Loucy (cell line): Measurements from ENCODE around the gene TANGO6.

ENCODE experiments used
- H2AFZ ChIP-seq: fragments of 200-600 bp; sonication (generic); 2 replicates; pipeline ENCODE4 v1.6.0; 2016; ENCODE audit warnings: antibody characterized with exemption, mild to moderate bottlenecking, low read length, moderate library complexity
- H3F3A ChIP-seq: fragments of 200-600 bp; 2 replicates; pipeline ENCODE4 v1.6.0; 2016; ENCODE audit warnings: antibody characterized with exemption, low read depth, mild to moderate bottlenecking
- H3K27me3 ChIP-seq: fragments of 200-600 bp; sonication (generic); 2 replicates; pipeline ENCODE4 v1.6.1; 2014; ENCODE audit warnings: low read length, mild to moderate bottlenecking; ENCODE audit not compliant: insufficient read depth, poor library complexity, severe bottlenecking
- H3K36me3 ChIP-seq: fragments of 200-600 bp; sonication (generic); 2 replicates; pipeline ENCODE4 v1.6.1; 2016; ENCODE audit warnings: low read length; ENCODE audit not compliant: insufficient read depth
- H3K4me1 ChIP-seq: fragments of 200-600 bp; sonication (generic); 2 replicates; pipeline ENCODE4 v1.5.1; 2014; ENCODE audit warnings: low read length, mild to moderate bottlenecking; ENCODE audit not compliant: insufficient read depth, poor library complexity, severe bottlenecking
- H3K4me2 ChIP-seq: fragments of 200-600 bp; sonication (generic); 2 replicates; pipeline ENCODE4 v1.6.0; 2014; ENCODE audit warnings: antibody characterized with exemption, low read length, low read depth, mild to moderate bottlenecking; ENCODE audit not compliant: poor library complexity, severe bottlenecking
- H3K4me3 ChIP-seq: fragments of 200-600 bp; sonication (generic); 2 replicates; pipeline ENCODE4 v1.5.1; 2014; ENCODE audit warnings: low read length, mild to moderate bottlenecking, mixed read lengths; ENCODE audit not compliant: poor library complexity, severe bottlenecking
- H3K79me2 ChIP-seq: fragments of 200-600 bp; sonication (generic); 2 replicates; pipeline ENCODE4 v1.6.1; 2014; ENCODE audit warnings: low read length; ENCODE audit not compliant: insufficient read depth
- H3K9ac ChIP-seq: fragments of 200-600 bp; sonication (generic); 2 replicates; pipeline ENCODE4 v1.6.0; 2014; ENCODE audit warnings: mild to moderate bottlenecking, low read depth, low read length, moderate library complexity; ENCODE audit not compliant: poor library complexity, severe bottlenecking
- H3K9me2 ChIP-seq: fragments of 200-600 bp; sonication (generic); replicated peaks from 2 replicates; pipeline ENCODE4 v1.6.1; 2016; ENCODE audit warnings: low read depth, low read length, mixed read lengths
- H3K9me3 ChIP-seq: fragments of 200-600 bp; sonication (generic); 2 replicates; pipeline ENCODE4 v1.6.1; 2014; ENCODE audit warnings: mild to moderate bottlenecking, antibody characterized with exemption, low read length, low read depth; ENCODE audit not compliant: insufficient read depth
- H4K20me1 ChIP-seq: fragments of 200-600 bp; sonication (generic); 2 replicates; pipeline ENCODE4 v1.6.0; 2014; ENCODE audit warnings: antibody characterized with exemption, low read length, mild to moderate bottlenecking; ENCODE audit not compliant: insufficient read depth, poor library complexity, severe bottlenecking
- CTCF ChIP-seq: fragments of 200-600 bp; sonication (generic); conservative IDR thresholded peaks from 2 replicates; pipeline ENCODE4 v1.5.1; 2014; ENCODE audit warnings: mild to moderate bottlenecking, antibody characterized with exemption, low read length
- EZH2phosphoT487 ChIP-seq: fragments of 200-600 bp; IDR thresholded peaks from 2 replicates; pipeline ENCODE4 v1.6.1; 2018; ENCODE audit warnings: antibody characterized with exemption, mild to moderate bottlenecking, moderate library complexity, borderline replicate concordance

TANGO6 gene

GRCh38 chr16:68833251-68833650 lies 10.1 kb upstream of the TANGO6 start:
- H3K9me3 ChIP-seq, result no peaks in the 10 kb centered on the region
- no peak overlapping the region for H3K9ac ChIP-seq
- H3K36me3 ChIP-seq, result no peaks in the 10 kb centered on the region
- no peaks in the 10 kb centered on the region for H4K20me1 ChIP-seq
- no peaks in the 10 kb centered on the region for H3K9me2 ChIP-seq
- no peak overlapping the region for H2AFZ ChIP-seq
- H3K4me3 ChIP-seq, result no peak overlapping the region
- TF ChIP-seq CTCF (no peak), EZH2phosphoT487 (no peak)
- no peaks in the 10 kb centered on the region for H3K79me2 ChIP-seq
- no peaks in the 10 kb centered on the region for H3F3A ChIP-seq
- H3K4me1 ChIP-seq, result no peaks in the 10 kb centered on the region
- no peak overlapping the region for H3K4me2 ChIP-seq
- no peaks in the 10 kb centered on the region for H3K27me3 ChIP-seq

GRCh38 chr16:68834550-68834949 lies 8.8 kb upstream of the TANGO6 start:
- Histone ChIP-seq H3K4me2 (no peak overlapping the region), H3K27me3 (no peaks in the 10 kb centered on the region), H3K9me2 (no peaks in the 10 kb centered on the region)

GRCh38 chr16:68835970-68836369 lies 7.4 kb upstream of the TANGO6 start:
- Histone ChIP-seq H3K4me2 (no peak overlapping the region), H2AFZ (no peak overlapping the region), H3K4me1 (no peaks in the 10 kb centered on the region), H3K79me2 (no peaks in the 10 kb centered on the region), H3K4me3 (no peak overlapping the region), H3K9me3 (no peaks in the 10 kb centered on the region), H3K9me2 (no peaks in the 10 kb centered on the region), H4K20me1 (no peaks in the 10 kb centered on the region), H3K9ac (no peak overlapping the region), H3K27me3 (no peaks in the 10 kb centered on the region), H3K36me3 (no peaks in the 10 kb centered on the region), H3F3A (no peaks in the 10 kb centered on the region)
- TF ChIP-seq EZH2phosphoT487 (no peak), CTCF (no peak)

More at GRCh38 chr16:68834550-68834949, 8.8 kb upstream of the TANGO6 start:
- TF ChIP-seq EZH2phosphoT487 (no peak), CTCF (no peak)
- Histone ChIP-seq H3F3A (no peaks in the 10 kb centered on the region), H3K4me1 (no peaks in the 10 kb centered on the region), H4K20me1 (no peaks in the 10 kb centered on the region), H3K79me2 (no peaks in the 10 kb centered on the region), H3K36me3 (no peaks in the 10 kb centered on the region), H2AFZ (no peak overlapping the region), H3K4me3 (no peak overlapping the region), H3K9ac (no peak overlapping the region), H3K9me3 (no peaks in the 10 kb centered on the region)
